Ramos (cell line): ENCODE measurements around the gene TANC1.
"Not testable (repeated sequence)": the region's sequence is repeated elsewhere in the genome, so short reads cannot be mapped to it uniquely, and the experiment has no call there.

Source experiments
- in situ Hi-C: fragments of 300-500 bp; cut with MboI; formaldehyde crosslinking; loops from one replicate; pipeline ENCODE4 v1.14.3; 2022; ENCODE audit warnings: low sequenced_read_pairs; ENCODE audit not compliant: unreplicated experiment

TANC1 gene

GRCh38 chr2:159019021-159019420, 50.6 kb downstream of the TANC1 start:
- in situ Hi-C loops: no loop called here

GRCh38 chr2:159022019-159022418, 53.6 kb downstream of the TANC1 start:
- in situ Hi-C loops: no loop called here

GRCh38 chr2:159026170-159026569, 57.7 kb downstream of the TANC1 start:
- in situ Hi-C loops: no loop called here

GRCh38 chr2:159028776-159029175, 60.3 kb downstream of the TANC1 start:
- in situ Hi-C loops: no loop called here

- in situ Hi-C loops: no loop called here
Observed at GRCh38 chr2:159029936-159030335, 61.5 kb downstream of the TANC1 start.

GRCh38 chr2:159030674-159031380, 62.4 kb downstream of the TANC1 start:
- in situ Hi-C loops: no loop called here

- in situ Hi-C loops: no loop called here
Observed at GRCh38 chr2:159032146-159032545, 63.7 kb downstream of the TANC1 start.

GRCh38 chr2:159032580-159032979, 64.1 kb downstream of the TANC1 start:
- in situ Hi-C loops: no loop called here

GRCh38 chr2:159034713-159035112, 66.3 kb downstream of the TANC1 start:
- in situ Hi-C loops: no loop called here

GRCh38 chr2:159035790-159036411, 67.5 kb downstream of the TANC1 start:
- in situ Hi-C loops: no loop called here

- in situ Hi-C loops: not testable (repeated sequence)
Observed at GRCh38 chr2:159036461-159036860, 68.0 kb downstream of the TANC1 start.

- in situ Hi-C loops: not testable (repeated sequence)
Observed at GRCh38 chr2:159041328-159041727, 72.9 kb downstream of the TANC1 start.

GRCh38 chr2:159042115-159042850, 73.8 kb downstream of the TANC1 start:
- in situ Hi-C loops: no loop called here

GRCh38 chr2:159043710-159044109, 75.3 kb downstream of the TANC1 start:
- in situ Hi-C loops: no loop called here

- in situ Hi-C loops: no loop called here
Observed at GRCh38 chr2:159044804-159045286, 76.4 kb downstream of the TANC1 start.

GRCh38 chr2:159045545-159046454, 77.4 kb downstream of the TANC1 start:
- in situ Hi-C loops: no loop called here

- in situ Hi-C loops: no loop called here
Observed at GRCh38 chr2:159046966-159047365, 78.5 kb downstream of the TANC1 start.

- in situ Hi-C loops: no loop called here
Observed at GRCh38 chr2:159050426-159050825, 82.0 kb downstream of the TANC1 start.

- in situ Hi-C loops: no loop called here
Observed at GRCh38 chr2:159051133-159051532, 82.7 kb downstream of the TANC1 start.

GRCh38 chr2:159051661-159052060, 83.2 kb downstream of the TANC1 start:
- in situ Hi-C loops: no loop called here
